HepG2 (cell line): Measurements from ENCODE around the gene MPPE1. TPM values are rescaled to one million over a fixed set of nuclear protein-coding genes. Genes with fewer than 3 reads are reported as not detected.

Source experiments
- ARID3A ChIP-seq: IDR thresholded peaks from 2 replicates; pipeline ENCODE4 v1.6.1; 2012; ENCODE audit warnings: low read depth, low read length, improper control_type of control experiment
- ATF7 ChIP-seq, 2 experiments: fragments of 450-650 bp in 1 of 2; sonication (generic) in 1 of 2; formaldehyde crosslinking in 1 of 2; IDR thresholded peaks; 2 replicates each; pipeline versions ENCODE4 v1.4.0 to v1.6.1; 2016 to 2020; ENCODE audit warnings: antibody characterized with exemption in 1 of 2, mild to moderate bottlenecking in 1 of 2, missing genetic modification reagents in 1 of 2
- HBP1 ChIP-seq: IDR thresholded peaks from 2 replicates; pipeline ENCODE4 v1.6.1; 2016; ENCODE audit warnings: low read depth, control low read depth
- ISL2 ChIP-seq: sonication (generic); formaldehyde crosslinking; IDR thresholded peaks from 2 replicates; pipeline ENCODE4 v1.5.0; 2020; ENCODE audit warnings: missing genetic modification reagents
- NKX3-1 ChIP-seq: sonication (generic); formaldehyde crosslinking; IDR thresholded peaks from 2 replicates; pipeline ENCODE4 v1.5.0; 2020; ENCODE audit warnings: missing genetic modification reagents
- SP4 ChIP-seq: sonication (generic); formaldehyde crosslinking; IDR thresholded peaks from 2 replicates; pipeline ENCODE4 v1.8.1; 2023; ENCODE audit warnings: mild to moderate bottlenecking, missing genetic modification reagents
- SRF ChIP-seq: IDR thresholded peaks from 2 replicates; pipeline ENCODE4 v1.6.1; 2011; ENCODE audit warnings: mild to moderate bottlenecking, low read depth, low read length, moderate library complexity
- TARDBP ChIP-seq: sonication (generic); formaldehyde crosslinking; IDR thresholded peaks from 2 replicates; pipeline ENCODE4 v1.8.0; 2022; ENCODE audit warnings: mild to moderate bottlenecking, missing genetic modification reagents
- XRCC5 ChIP-seq: fragments of 200-400 bp; formaldehyde crosslinking; optimal IDR thresholded peaks from 2 replicates; pipeline ENCODE3; 2017; ENCODE audit warnings: mild to moderate bottlenecking, low read length
- ZBTB3 ChIP-seq: sonication (generic); formaldehyde crosslinking; IDR thresholded peaks from 2 replicates; pipeline ENCODE4 v1.4.0; 2020; ENCODE audit warnings: low read depth, mild to moderate bottlenecking, moderate library complexity, missing genetic modification reagents, borderline replicate concordance
- ZBTB42 ChIP-seq: sonication (generic); formaldehyde crosslinking; IDR thresholded peaks from 2 replicates; pipeline ENCODE4 v1.5.0; 2020; ENCODE audit warnings: mild to moderate bottlenecking, missing genetic modification reagents
- ZMYM4 ChIP-seq: sonication (generic); formaldehyde crosslinking; IDR thresholded peaks from 2 replicates; pipeline ENCODE4 v1.8.1; 2023; ENCODE audit warnings: mild to moderate bottlenecking, missing genetic modification reagents
- ZNF232 ChIP-seq: sonication (generic); formaldehyde crosslinking; IDR thresholded peaks from 2 replicates; pipeline ENCODE4 v1.4.0; 2020; ENCODE audit warnings: missing genetic modification reagents, borderline replicate concordance
- ZNF619 ChIP-seq: sonication (generic); formaldehyde crosslinking; IDR thresholded peaks from 2 replicates; pipeline ENCODE4 v1.4.0; 2020; ENCODE audit warnings: mild to moderate bottlenecking, missing genetic modification reagents
- ZNF691 ChIP-seq: sonication (generic); formaldehyde crosslinking; IDR thresholded peaks from 2 replicates; pipeline ENCODE4 v1.4.0; 2020; ENCODE audit warnings: missing genetic modification reagents, low read depth, mild to moderate bottlenecking, borderline replicate concordance
- ZNF709 ChIP-seq: sonication (generic); formaldehyde crosslinking; IDR thresholded peaks from 2 replicates; pipeline ENCODE4 v1.5.0; 2020; ENCODE audit warnings: mild to moderate bottlenecking, missing genetic modification reagents
- polyA plus RNA-seq, 8 experiments: library from polyadenylated mRNA; depleted of rRNA in 3 of 8; stranded (reverse) in 7 of 8; unstranded in 1 of 8; fragments of >200 nt; fragmentation: Illumina TruSeq in 4 of 8; extraction: Trizol in 4 of 8; gene quantifications; 2 replicates each; pipeline versions ENCODE4 v1.2.1 to v1.2.3, GENCODE V29; 2011 to 2016; ENCODE audit warnings: low read depth in 4 of 8, missing spikeins in 1 of 8, mixed read lengths in 1 of 8; ENCODE audit not compliant: insufficient read depth in 1 of 8
- total RNA-seq, 5 experiments: library from RNA; depleted of rRNA; stranded (reverse); fragments of >200 nt; fragmentation: Illumina TruSeq; extraction: Trizol; gene quantifications; 2 replicates each; pipeline ENCODE4 v1.2.3, GENCODE V29; 2016; ENCODE audit warnings: low read depth in 1 of 5
- TF ChIP-seq, protein P1 (sequence below): sonication (generic); formaldehyde crosslinking; IDR thresholded peaks from 2 replicates; pipeline ENCODE4 v1.5.1; 2020; ENCODE audit warnings: mild to moderate bottlenecking, missing genetic modification reagents
- TF ChIP-seq, protein P2 (sequence below): sonication (generic); formaldehyde crosslinking; IDR thresholded peaks from 2 replicates; pipeline ENCODE4 v1.4.0; 2020; ENCODE audit warnings: missing genetic modification reagents, mild to moderate bottlenecking, borderline replicate concordance

The MPPE1 gene
- total and polyA plus RNA-seq, 2 of the 13 experiments (the other 11 are each of a cell fraction or from before 2014, with no cell fraction given) = 9.6 to 11.9 TPM

DNA sequence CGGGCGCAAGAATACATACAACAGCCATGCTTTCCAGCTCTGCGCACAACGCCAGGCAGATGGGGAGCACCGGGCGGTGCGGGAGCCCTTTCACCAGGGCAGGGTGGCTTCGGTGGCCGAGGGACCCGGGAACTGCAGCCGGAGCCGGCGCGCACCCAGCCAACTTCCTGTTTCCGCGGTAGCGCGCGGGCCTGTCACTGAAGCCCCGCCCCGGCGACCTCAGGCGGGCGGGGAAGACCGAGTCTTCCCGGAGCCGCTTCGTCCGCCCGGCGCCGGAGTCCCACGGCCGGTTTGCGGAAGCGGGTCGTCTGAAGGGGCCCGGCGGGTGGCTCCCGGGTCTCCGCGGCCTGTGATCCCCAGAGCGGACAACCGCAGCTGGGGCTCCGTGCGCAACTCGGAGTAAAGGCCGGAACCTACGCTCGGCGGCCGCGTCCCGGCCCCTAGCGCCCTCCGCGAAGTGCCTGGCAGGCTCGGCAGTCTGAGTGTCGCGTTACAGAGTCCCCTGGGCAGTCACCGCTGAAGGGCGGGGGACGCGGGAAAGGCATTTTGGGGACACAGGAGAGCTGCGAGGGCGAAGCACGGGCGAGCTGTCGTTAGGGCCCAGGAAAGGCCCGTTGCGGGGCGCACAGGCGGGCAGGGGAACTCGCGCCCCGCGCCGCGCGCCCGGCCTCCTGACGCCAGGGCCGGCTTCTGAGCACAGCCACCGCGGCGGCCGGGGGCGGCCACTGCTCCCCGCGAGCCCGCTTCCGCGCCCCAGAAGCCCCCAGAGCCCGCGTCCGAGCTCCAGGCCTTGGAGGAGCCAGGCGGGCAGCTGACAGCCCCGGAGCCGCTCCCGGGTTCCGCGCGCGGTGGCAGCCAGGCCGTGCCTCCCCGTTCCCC lies at the start of gene MPPE1 (continued):
- TF ChIP-seq ZBTB3 (CRISPR knock-in tag) (no peak), HBP1 (no peak), ATF7 (IDR thresholded peaks at IDR 0.05) (no peak), ATF7 (CRISPR knock-in tag; IDR thresholded peaks at IDR 0.05) (no peak), ZMYM4 (0 out of 2 replicates have a peak, but pooled peaks have one; percentile 48), TARDBP (CRISPR knock-in tag) (no peak), XRCC5 (no peak), ZNF619 (CRISPR knock-in tag) (no peak), ZNF232 (CRISPR knock-in tag) (peak; percentile 69; the same call in 1 of the 2 replicates), ARID3A (no peak), SRF (no peak), ZBTB42 (no peak), ISL2 (0 out of 2 replicates have a peak, but pooled peaks have one; percentile 37), ZNF691 (CRISPR knock-in tag) (peak; percentile 26; the same call in 1 of the 2 replicates), ZNF709 (CRISPR knock-in tag) (no peak), NKX3-1 (CRISPR knock-in tag) (peak; percentile 71; the same call in 1 of the 2 replicates), SP4 (no peak)
- TF ChIP-seq, protein P1, sequence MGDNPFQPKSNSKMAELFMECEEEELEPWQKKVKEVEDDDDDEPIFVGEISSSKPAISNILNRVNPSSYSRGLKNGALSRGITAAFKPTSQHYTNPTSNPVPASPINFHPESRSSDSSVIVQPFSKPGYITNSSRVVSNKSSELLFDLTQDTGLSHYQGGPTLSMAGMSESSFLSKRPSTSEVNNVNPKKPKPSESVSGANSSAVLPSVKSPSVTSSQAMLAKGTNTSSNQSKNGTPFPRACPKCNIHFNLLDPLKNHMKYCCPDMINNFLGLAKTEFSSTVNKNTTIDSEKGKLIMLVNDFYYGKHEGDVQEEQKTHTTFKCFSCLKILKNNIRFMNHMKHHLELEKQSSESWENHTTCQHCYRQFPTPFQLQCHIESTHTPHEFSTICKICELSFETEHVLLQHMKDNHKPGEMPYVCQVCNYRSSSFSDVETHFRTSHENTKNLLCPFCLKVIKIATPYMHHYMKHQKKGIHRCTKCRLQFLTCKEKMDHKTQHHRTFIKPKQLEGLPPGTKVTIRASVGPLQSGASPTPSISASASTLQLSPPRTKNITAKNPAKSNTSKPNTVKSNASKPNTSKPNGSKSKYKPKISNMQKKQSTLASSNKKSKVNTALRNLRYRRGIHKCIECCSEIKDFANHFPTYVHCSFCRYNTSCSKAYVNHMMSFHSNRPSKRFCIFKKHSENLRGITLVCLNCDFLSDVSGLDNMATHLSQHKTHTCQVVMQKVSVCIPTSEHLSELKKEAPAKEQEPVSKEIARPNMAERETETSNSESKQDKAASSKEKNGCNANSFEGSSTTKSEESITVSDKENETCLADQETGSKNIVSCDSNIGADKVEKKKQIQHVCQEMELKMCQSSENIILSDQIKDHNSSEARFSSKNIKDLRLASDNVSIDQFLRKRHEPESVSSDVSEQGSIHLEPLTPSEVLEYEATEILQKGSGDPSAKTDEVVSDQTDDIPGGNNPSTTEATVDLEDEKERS (CRISPR knock-in tag) = no peak
- TF ChIP-seq, protein P2, sequence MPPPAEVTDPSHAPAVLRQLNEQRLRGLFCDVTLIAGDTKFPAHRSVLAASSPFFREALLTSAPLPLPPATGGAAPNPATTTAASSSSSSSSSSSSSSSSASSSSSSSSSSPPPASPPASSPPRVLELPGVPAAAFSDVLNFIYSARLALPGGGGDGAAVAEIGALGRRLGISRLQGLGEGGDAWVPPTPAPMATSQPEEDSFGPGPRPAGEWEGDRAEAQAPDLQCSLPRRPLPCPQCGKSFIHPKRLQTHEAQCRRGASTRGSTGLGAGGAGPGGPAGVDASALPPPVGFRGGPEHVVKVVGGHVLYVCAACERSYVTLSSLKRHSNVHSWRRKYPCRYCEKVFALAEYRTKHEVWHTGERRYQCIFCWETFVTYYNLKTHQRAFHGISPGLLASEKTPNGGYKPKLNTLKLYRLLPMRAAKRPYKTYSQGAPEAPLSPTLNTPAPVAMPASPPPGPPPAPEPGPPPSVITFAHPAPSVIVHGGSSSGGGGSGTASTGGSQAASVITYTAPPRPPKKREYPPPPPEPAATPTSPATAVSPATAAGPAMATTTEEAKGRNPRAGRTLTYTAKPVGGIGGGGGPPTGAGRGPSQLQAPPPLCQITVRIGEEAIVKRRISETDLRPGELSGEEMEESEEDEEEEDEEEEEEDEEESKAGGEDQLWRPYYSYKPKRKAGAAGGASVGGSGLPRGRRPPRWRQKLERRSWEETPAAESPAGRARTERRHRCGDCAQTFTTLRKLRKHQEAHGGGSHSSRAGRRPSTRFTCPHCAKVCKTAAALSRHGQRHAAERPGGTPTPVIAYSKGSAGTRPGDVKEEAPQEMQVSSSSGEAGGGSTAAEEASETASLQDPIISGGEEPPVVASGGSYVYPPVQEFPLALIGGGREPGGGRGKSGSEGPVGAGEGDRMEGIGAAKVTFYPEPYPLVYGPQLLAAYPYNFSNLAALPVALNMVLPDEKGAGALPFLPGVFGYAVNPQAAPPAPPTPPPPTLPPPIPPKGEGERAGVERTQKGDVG (CRISPR knock-in tag) = no peak
